GM21390 (cell line): ENCODE results near the gene NCEH1.
"Not testable (repeated sequence)": the region's sequence is repeated elsewhere in the genome, so short reads cannot be mapped to it uniquely, and the experiment has no call there.

Source experiments
- ATAC-seq: cut with Tn5 transposase; IDR thresholded peaks from one replicate; pipeline ENCODE4 v1.9.1; 2021; ENCODE audit not compliant: unreplicated experiment

Gene NCEH1

GRCh38 chr3:172614340-172615274 is 96.3 kb downstream of the NCEH1 start:
- ATAC-seq, result no peak

GRCh38 chr3:172613845-172614244 is 97.0 kb downstream of the NCEH1 start:
- ATAC-seq, result no peak

GRCh38 chr3:172612871-172613678 is 97.8 kb downstream of the NCEH1 start:
- ATAC-seq, result no peak

GRCh38 chr3:172609750-172610149 is 101.1 kb downstream of the NCEH1 start:
- ATAC-seq, result no peak

GRCh38 chr3:172608575-172608974 is 102.3 kb downstream of the NCEH1 start:
- no peak for ATAC-seq

- no peak for ATAC-seq
Observed at GRCh38 chr3:172607305-172608121, 103.4 kb downstream of the NCEH1 start.

GRCh38 chr3:172606021-172606420 is 104.8 kb downstream of the NCEH1 start:
- no peak for ATAC-seq

- no peak for ATAC-seq
Observed at GRCh38 chr3:172604895-172605646, 105.8 kb downstream of the NCEH1 start.

- ATAC-seq, result no peak
Observed at GRCh38 chr3:172601066-172601832, 109.6 kb downstream of the NCEH1 start.

GRCh38 chr3:172600644-172601065 is 110.2 kb downstream of the NCEH1 start:
- ATAC-seq, result no peak

GRCh38 chr3:172598904-172599303 is 112.0 kb downstream of the NCEH1 start:
- no peak for ATAC-seq

- ATAC-seq, result no peak
Observed at GRCh38 chr3:172596394-172596706, 114.5 kb downstream of the NCEH1 start.

- peak; percentile 43 for ATAC-seq
Observed at GRCh38 chr3:172595664-172596393, 115.0 kb downstream of the NCEH1 start.

GRCh38 chr3:172594900-172595663 is 115.8 kb downstream of the NCEH1 start:
- ATAC-seq, result not testable (repeated sequence)

GRCh38 chr3:172592898-172593669 is 117.8 kb downstream of the NCEH1 start:
- ATAC-seq, result no peak

GRCh38 chr3:172591876-172592771 is 118.7 kb downstream of the NCEH1 start:
- ATAC-seq, result peak; percentile 76
